Neural progenitor cell (in vitro differentiated cells): Measurements from ENCODE around the gene PPP6R3.

Source experiments
- CTCF ChIP-seq: fragments of 200-600 bp; sonication (generic); IDR thresholded peaks from 2 replicates; pipeline ENCODE4 v1.5.1; 2017; ENCODE audit warnings: antibody characterized with exemption, mild to moderate bottlenecking
- EZH2 ChIP-seq: fragments of 200-600 bp; sonication (generic); IDR thresholded peaks from 2 replicates; pipeline ENCODE4 v1.6.1; 2017; ENCODE audit warnings: antibody characterized with exemption, mild to moderate bottlenecking, moderate library complexity
- EZH2phosphoT487 ChIP-seq: fragments of 200-600 bp; sonication (generic); IDR thresholded peaks from 2 replicates; pipeline ENCODE4 v1.6.1; 2017; ENCODE audit warnings: antibody characterized with exemption

DNA sequence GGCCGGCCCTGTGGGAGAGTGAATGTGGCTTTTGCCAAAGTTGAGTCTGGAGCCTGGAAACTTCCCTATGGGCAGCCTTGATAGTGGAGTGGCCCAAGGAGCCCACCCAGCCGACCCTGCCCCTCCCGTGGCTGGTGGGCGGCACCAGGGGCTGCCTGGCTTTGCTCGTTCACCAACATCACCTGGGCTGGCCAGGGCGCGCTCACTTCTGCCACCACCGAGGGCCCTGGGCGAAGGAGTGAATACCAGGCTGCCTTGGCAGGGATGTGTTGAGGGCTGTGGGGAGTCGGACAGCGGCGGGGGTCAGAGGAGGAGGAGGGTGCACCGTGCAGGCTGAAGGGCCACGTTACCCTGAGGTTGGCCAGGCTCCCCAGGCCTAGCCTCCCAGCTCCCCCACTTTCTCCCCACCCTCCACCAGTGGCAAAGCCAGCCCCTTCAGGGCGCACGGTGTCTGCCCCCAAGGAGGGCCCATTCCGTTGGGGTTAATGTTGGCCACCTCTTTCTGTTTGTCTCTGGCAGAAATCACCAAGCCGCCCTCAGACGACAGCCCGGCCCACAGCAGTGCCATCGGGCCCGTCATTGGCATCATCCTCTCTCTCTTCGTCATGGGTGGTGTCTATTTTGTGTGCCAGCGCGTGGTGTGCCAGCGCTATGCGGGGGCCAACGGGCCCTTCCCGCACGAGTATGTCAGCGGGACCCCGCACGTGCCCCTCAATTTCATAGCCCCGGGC, 22.5 kb upstream of the PPP6R3 start:
- TF ChIP-seq CTCF (no peak), EZH2 (no peak), EZH2phosphoT487 (no peak)
